Effector memory CD4-positive, alpha-beta T cell (primary cell): ENCODE data around the gene DNM3.

Experiments used
- DNase-seq, 3 donors: peaks; one replicate each; pipeline ENCODE4 v3.0.0-alpha.2; 2020
- H3K27ac ChIP-seq: 2 replicates; pipeline ENCODE4 v1.7.0; 2013; ENCODE audit warnings: mild to moderate bottlenecking, low read length, moderate library complexity; ENCODE audit not compliant: insufficient read depth, poor library complexity, severe bottlenecking
- H3K27me3 ChIP-seq: replicated peaks from 2 replicates; pipeline ENCODE4 v1.7.0; 2013; ENCODE audit warnings: mild to moderate bottlenecking, low read length; ENCODE audit not compliant: insufficient read depth, control insufficient read depth, poor library complexity, severe bottlenecking
- H3K36me3 ChIP-seq: 2 replicates; pipeline ENCODE4 v1.7.0; 2013; ENCODE audit warnings: mild to moderate bottlenecking, low read length, moderate library complexity; ENCODE audit not compliant: control insufficient read depth, insufficient read depth
- H3K4me1 ChIP-seq: 2 replicates; pipeline ENCODE4 v1.7.0; 2013; ENCODE audit warnings: low read length, mild to moderate bottlenecking; ENCODE audit not compliant: control insufficient read depth, insufficient read depth, poor library complexity, severe bottlenecking
- H3K4me3 ChIP-seq: 2 replicates; pipeline ENCODE4 v1.7.0; 2013; ENCODE audit warnings: low read length, low read depth, mild to moderate bottlenecking; ENCODE audit not compliant: insufficient read depth, poor library complexity, severe bottlenecking
- H3K9me3 ChIP-seq: 2 replicates; pipeline ENCODE4 v1.7.0; 2013; ENCODE audit warnings: mild to moderate bottlenecking, low read length, moderate library complexity; ENCODE audit not compliant: control insufficient read depth

The DNM3 gene

GRCh38 chr1:172324086-172324485 is 482.8 kb downstream of the DNM3 start:
- no peak overlapping the region for H3K27ac ChIP-seq
- no peaks in the 10 kb centered on the region for H3K27me3 ChIP-seq
- H3K36me3 ChIP-seq, result no peaks in the 10 kb centered on the region
- H3K4me3 ChIP-seq, result no peak overlapping the region
- no peaks in the 10 kb centered on the region for H3K9me3 ChIP-seq
- no peak for DNase-seq
- H3K4me1 ChIP-seq, result no peaks in the 10 kb centered on the region

- no peak overlapping the region for H3K27ac ChIP-seq
- no peak for DNase-seq
- no peaks in the 10 kb centered on the region for H3K9me3 ChIP-seq
- H3K36me3 ChIP-seq, result no peaks in the 10 kb centered on the region
- no peak overlapping the region for H3K4me3 ChIP-seq
- no peaks in the 10 kb centered on the region for H3K4me1 ChIP-seq
- no peaks in the 10 kb centered on the region for H3K27me3 ChIP-seq
Measured at GRCh38 chr1:172324761-172325160, 483.5 kb downstream of the DNM3 start.

GRCh38 chr1:172325531-172325930 is 484.2 kb downstream of the DNM3 start:
- Histone ChIP-seq H3K9me3 (no peaks in the 10 kb centered on the region), H3K27ac (no peak overlapping the region), H3K4me3 (no peak overlapping the region), H3K4me1 (no peaks in the 10 kb centered on the region), H3K36me3 (no peaks in the 10 kb centered on the region), H3K27me3 (no peaks in the 10 kb centered on the region)
- DNase-seq, result no peak

GRCh38 chr1:172326136-172326535 is 484.8 kb downstream of the DNM3 start:
- Histone ChIP-seq H3K36me3 (no peaks in the 10 kb centered on the region), H3K4me1 (no peaks in the 10 kb centered on the region)
- DNase-seq, result no peak

GRCh38 chr1:172328266-172328665 is 487.0 kb downstream of the DNM3 start:
- H3K4me1 ChIP-seq, result no peaks in the 10 kb centered on the region
- no peaks in the 10 kb centered on the region for H3K9me3 ChIP-seq
- H3K27me3 ChIP-seq, result no peaks in the 10 kb centered on the region
- no peaks in the 10 kb centered on the region for H3K36me3 ChIP-seq
- H3K4me3 ChIP-seq, result no peak overlapping the region
- no peak for DNase-seq
- no peak overlapping the region for H3K27ac ChIP-seq

More at GRCh38 chr1:172326136-172326535, 484.8 kb downstream of the DNM3 start:
- H3K4me3 ChIP-seq, result no peak overlapping the region
- no peaks in the 10 kb centered on the region for H3K9me3 ChIP-seq
- no peaks in the 10 kb centered on the region for H3K27me3 ChIP-seq
- H3K27ac ChIP-seq, result no peak overlapping the region

- no peak overlapping the region for H3K4me3 ChIP-seq
- DNase-seq, result no peak
- no peaks in the 10 kb centered on the region for H3K9me3 ChIP-seq
- no peaks in the 10 kb centered on the region for H3K4me1 ChIP-seq
- H3K27ac ChIP-seq, result no peak overlapping the region
- H3K36me3 ChIP-seq, result no peaks in the 10 kb centered on the region
- H3K27me3 ChIP-seq, result no peaks in the 10 kb centered on the region
Measured at GRCh38 chr1:172332230-172332629, 490.9 kb downstream of the DNM3 start.

GRCh38 chr1:172335377-172335776 is 494.1 kb downstream of the DNM3 start:
- no peaks in the 10 kb centered on the region for H3K27me3 ChIP-seq
- H3K4me1 ChIP-seq, result no peaks in the 10 kb centered on the region
- DNase-seq, result no peak
- H3K36me3 ChIP-seq, result no peaks in the 10 kb centered on the region
- H3K9me3 ChIP-seq, result no peaks in the 10 kb centered on the region
- no peak overlapping the region for H3K27ac ChIP-seq
- no peak overlapping the region for H3K4me3 ChIP-seq

- Histone ChIP-seq H3K4me1 (no peaks in the 10 kb centered on the region), H3K27me3 (no peaks in the 10 kb centered on the region), H3K36me3 (no peaks in the 10 kb centered on the region), H3K9me3 (no peaks in the 10 kb centered on the region), H3K4me3 (no peak overlapping the region), H3K27ac (no peak overlapping the region)
- DNase-seq, result no peak
Measured at GRCh38 chr1:172338295-172338735, 497.0 kb downstream of the DNM3 start.

GRCh38 chr1:172339842-172340241 is 498.5 kb downstream of the DNM3 start:
- Histone ChIP-seq H3K4me1 (no peaks in the 10 kb centered on the region), H3K27ac (no peak overlapping the region), H3K36me3 (no peaks in the 10 kb centered on the region), H3K9me3 (no peaks in the 10 kb centered on the region), H3K4me3 (no peak overlapping the region), H3K27me3 (no peaks in the 10 kb centered on the region)
- DNase-seq, result no peak

GRCh38 chr1:172340520-172340919 is 499.2 kb downstream of the DNM3 start:
- Histone ChIP-seq H3K27me3 (no peaks in the 10 kb centered on the region), H3K27ac (no peak overlapping the region), H3K4me3 (no peak overlapping the region), H3K36me3 (no peaks in the 10 kb centered on the region), H3K9me3 (no peaks in the 10 kb centered on the region), H3K4me1 (no peaks in the 10 kb centered on the region)
- no peak for DNase-seq

GRCh38 chr1:172341697-172342096 is 500.4 kb downstream of the DNM3 start:
- Histone ChIP-seq H3K4me1 (no peaks in the 10 kb centered on the region), H3K36me3 (no peaks in the 10 kb centered on the region), H3K4me3 (no peak overlapping the region), H3K9me3 (no peaks in the 10 kb centered on the region), H3K27ac (no peak overlapping the region), H3K27me3 (no peaks in the 10 kb centered on the region)
- DNase-seq, result no peak
